ENCODE measurements around the gene RORC. TPM values are rescaled to one million over a fixed set of nuclear protein-coding genes. Genes with fewer than 3 reads are reported as not detected.

RORC gene
- total and polyA plus RNA-seq, 4 donors = 7.6 to 24.7 (median 9.6) TPM

DNA sequence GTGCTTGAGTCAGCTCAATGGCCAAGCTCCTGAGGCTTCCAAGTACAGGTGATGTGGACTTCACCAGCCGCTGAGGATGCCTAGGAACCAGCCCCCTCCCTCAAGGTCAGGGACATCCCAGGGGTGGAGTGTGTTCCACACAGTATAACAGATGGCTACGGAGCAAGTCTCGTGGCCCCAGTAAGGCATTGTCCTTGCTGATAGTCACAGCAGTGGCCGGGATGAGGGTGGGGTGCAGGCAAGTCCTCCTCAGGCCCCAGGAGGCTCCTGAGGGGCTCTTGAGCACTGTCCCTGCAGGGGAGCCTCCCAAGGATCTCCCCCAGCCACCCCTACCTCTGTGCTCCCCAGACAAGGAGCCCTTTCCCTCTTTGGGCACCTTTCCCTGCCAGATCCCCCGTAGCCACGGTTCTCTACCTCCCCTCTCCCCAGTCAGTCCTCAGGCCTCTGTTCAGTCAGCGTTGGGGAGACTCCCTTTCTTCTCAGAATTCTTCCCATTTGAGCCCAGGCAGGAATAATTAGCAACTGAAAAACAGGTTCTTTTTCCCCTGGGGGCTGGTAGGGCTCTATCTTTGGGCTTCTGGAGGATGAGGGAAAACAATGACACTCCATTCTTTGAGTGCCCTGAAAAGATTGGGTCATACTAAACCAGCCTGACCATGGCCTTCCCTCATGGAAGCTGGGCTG, 29.0 kb upstream of the RORC start:
- H3K9ac ChIP-seq (ENCODE audit: insufficient read depth in 1 of 2, low read length in 2 of 2) = no peak overlapping the region
- H3K4me3 ChIP-seq = no peak overlapping the region
- no peak for TF ChIP-seq CTCF (IDR thresholded peaks at IDR 0.05; ENCODE audit: control extremely low read depth, extremely low read depth)
- no peaks in the 10 kb centered on the region for H3K9me3 ChIP-seq (ENCODE audit: control insufficient read depth in 4 of 4, insufficient read depth in 3 of 4, low read length in 3 of 4)
- WGBS, 2 donors = 89 to 93% methylated on average over 7 of the region's 7 CpGs
- H3K27me3 ChIP-seq (ENCODE audit: control insufficient read depth in 3 of 3, insufficient read depth in 3 of 3, low read length in 2 of 3) = peaks cover 0 to 4% (median 0%) of the 10 kb centered on the region in 3 donors
- H3K4me1 ChIP-seq (ENCODE audit: control insufficient read depth in 5 of 5, insufficient read depth in 5 of 5, low read length in 5 of 5) = peaks cover 0 to 16% (median 0%) of the 10 kb centered on the region in 5 donors
- no peak for ATAC-seq (ENCODE audit: insufficient read depth, low FRiP score)
- H3K36me3 ChIP-seq (ENCODE audit: control insufficient read depth in 4 of 4, insufficient read depth in 4 of 4, low read length in 4 of 4) = no peaks in the 10 kb centered on the region
- H3K27ac ChIP-seq (ENCODE audit: low read depth in 1 of 2, low read length in 1 of 2) = no peak overlapping the region
- DNase-seq = no peak

DNA sequence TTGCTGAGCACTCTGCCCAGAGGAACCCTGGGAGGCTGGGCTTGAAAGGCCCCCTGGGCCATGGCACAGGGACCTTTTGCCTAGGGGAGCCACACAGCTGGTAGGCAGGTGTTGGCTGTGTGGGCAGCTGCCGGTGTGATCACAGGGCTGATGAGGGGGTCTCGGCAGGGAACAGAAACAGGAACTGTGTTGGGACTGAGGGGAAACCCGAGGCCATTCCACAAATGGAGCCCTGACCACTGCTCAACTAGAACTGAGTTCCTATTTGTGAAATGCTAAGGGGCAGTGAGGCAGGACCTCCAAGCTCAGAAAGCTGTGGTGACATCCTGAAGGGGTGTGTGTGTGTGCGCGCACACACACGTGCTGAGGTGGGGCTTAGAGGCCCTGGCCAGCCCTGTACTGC, 28.3 kb upstream of the RORC start:
- H3K27me3 ChIP-seq (ENCODE audit: control insufficient read depth in 3 of 3, insufficient read depth in 3 of 3, low read length in 2 of 3) = peaks cover 0 to 4% (median 0%) of the 10 kb centered on the region in 3 donors
- 65 to 85% methylated on average over 6 of the region's 6 CpGs for WGBS, 2 donors
- H3K4me3 ChIP-seq = no peak overlapping the region
- no peaks in the 10 kb centered on the region for H3K36me3 ChIP-seq (ENCODE audit: control insufficient read depth in 4 of 4, insufficient read depth in 4 of 4, low read length in 4 of 4)
- peaks cover 0 to 22% (median 0%) of the 10 kb centered on the region in 5 donors for H3K4me1 ChIP-seq (ENCODE audit: control insufficient read depth in 5 of 5, insufficient read depth in 5 of 5, low read length in 5 of 5)
- no peak for TF ChIP-seq CTCF (IDR thresholded peaks at IDR 0.05; ENCODE audit: control extremely low read depth, extremely low read depth)
- no peak for DNase-seq
- H3K9me3 ChIP-seq (ENCODE audit: control insufficient read depth in 4 of 4, insufficient read depth in 3 of 4, low read length in 3 of 4) = no peaks in the 10 kb centered on the region
- no peak overlapping the region for H3K9ac ChIP-seq (ENCODE audit: insufficient read depth in 1 of 2, low read length in 2 of 2)
- no peak overlapping the region for H3K27ac ChIP-seq (ENCODE audit: low read depth in 1 of 2, low read length in 1 of 2)
- ATAC-seq (ENCODE audit: insufficient read depth, low FRiP score) = no peak

DNA sequence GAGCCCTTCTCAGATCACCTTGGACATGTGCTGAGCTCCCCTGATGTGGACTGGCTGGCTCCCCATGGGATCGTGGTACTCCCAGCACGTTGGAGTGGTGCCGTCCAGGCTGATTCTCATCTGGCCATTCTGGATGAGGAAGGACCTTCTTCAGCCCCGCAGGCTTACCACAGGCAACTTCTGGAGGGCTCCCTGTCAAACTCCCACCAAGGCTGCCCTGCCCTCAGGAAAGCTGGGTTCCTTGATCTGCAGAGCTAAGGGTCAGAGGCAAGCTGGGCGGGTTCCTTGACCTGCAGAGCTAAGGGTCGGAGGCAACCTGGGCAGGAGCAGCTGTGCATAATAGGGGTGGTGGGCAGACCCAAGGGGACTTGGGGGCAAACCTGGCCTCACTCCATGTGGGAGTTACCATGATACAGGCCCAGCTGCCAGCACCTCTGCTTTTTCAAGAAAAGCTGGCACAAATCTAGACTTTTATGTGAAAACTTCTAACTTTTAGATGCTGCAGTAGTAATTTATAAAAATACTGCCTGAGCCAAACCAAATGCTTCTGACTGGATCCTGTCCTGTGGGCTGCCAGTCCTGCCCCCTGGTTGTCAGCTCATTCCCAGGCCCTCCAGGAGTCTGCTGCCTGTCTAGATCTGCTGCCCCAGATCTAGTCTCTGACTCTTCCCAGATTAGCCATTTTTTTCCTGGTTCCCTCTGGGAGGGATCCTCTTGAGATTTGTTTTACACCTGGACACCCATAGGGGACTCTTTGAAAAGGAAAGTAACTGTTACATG, 27.5 kb upstream of the RORC start:
- WGBS, 2 donors = 94 to 97% methylated on average over 6 of the region's 6 CpGs
- Histone ChIP-seq H3K9ac (ENCODE audit: insufficient read depth in 1 of 2, low read length in 2 of 2) (no peak overlapping the region), H3K27me3 (ENCODE audit: control insufficient read depth in 3 of 3, insufficient read depth in 3 of 3, low read length in 2 of 3) (peaks cover 0 to 4% (median 0%) of the 10 kb centered on the region in 3 donors), H3K4me1 (ENCODE audit: control insufficient read depth in 5 of 5, insufficient read depth in 5 of 5, low read length in 5 of 5) (peaks cover 0 to 17% (median 0%) of the 10 kb centered on the region in 5 donors), H3K36me3 (ENCODE audit: control insufficient read depth in 4 of 4, insufficient read depth in 4 of 4, low read length in 4 of 4) (no peaks in the 10 kb centered on the region), H3K4me3 (no peak overlapping the region), H3K9me3 (ENCODE audit: control insufficient read depth in 4 of 4, insufficient read depth in 3 of 4, low read length in 3 of 4) (no peaks in the 10 kb centered on the region), H3K27ac (ENCODE audit: low read depth in 1 of 2, low read length in 1 of 2) (no peak overlapping the region)
- ATAC-seq (ENCODE audit: insufficient read depth, low FRiP score) (no peak), DNase-seq (no peak)
- no peak for TF ChIP-seq CTCF (IDR thresholded peaks at IDR 0.05; ENCODE audit: control extremely low read depth, extremely low read depth)

Measured in lung (tissue), 12 donors.